H4 (cell line): ENCODE measurements around the gene LSAMP. TPM values are rescaled to one million over a fixed set of nuclear protein-coding genes. Genes with fewer than 3 reads are reported as not detected.
A peak's percentile ranks its signal among the peaks of the same experiment; 100 is the strongest.

ENCODE experiments used
- DNase-seq: peaks from one replicate; pipeline ENCODE4 v3.0.0-alpha.2; 2015; ENCODE audit warnings: low spot score
- total RNA-seq: library from RNA; depleted of rRNA; stranded (reverse); fragments of >200 nt; shearing (Covaris generic); gene quantifications from 2 replicates; pipeline ENCODE4 v1.2.3, GENCODE V29; 2014; rRNA removed

The LSAMP gene
- total RNA-seq = 4.7 and 5.9 TPM in 2 replicates

GRCh38 chr3:116445311-116445841 lies at the start of gene LSAMP:
Gene LSAMP (minus strand): TSS chr3:116445487.
- no peak for DNase-seq

- DNase-seq = no peak
Measured at GRCh38 chr3:116492379-116492778, 47.1 kb upstream of the LSAMP start.

GRCh38 chr3:116483135-116483534 lies 37.8 kb upstream of the LSAMP start:
- no peak for DNase-seq

- DNase-seq = no peak
Measured at GRCh38 chr3:116476691-116477090, 31.4 kb upstream of the LSAMP start.

GRCh38 chr3:116474801-116475200 lies 29.5 kb upstream of the LSAMP start:
- DNase-seq = no peak

- no peak for DNase-seq
Measured at GRCh38 chr3:116474032-116474780, 28.9 kb upstream of the LSAMP start.

GRCh38 chr3:116473602-116474001 lies 28.3 kb upstream of the LSAMP start:
- DNase-seq = no peak

- DNase-seq = no peak
Measured at GRCh38 chr3:116470605-116471197, 25.4 kb upstream of the LSAMP start.

GRCh38 chr3:116469546-116469945 lies 24.3 kb upstream of the LSAMP start:
- DNase-seq = no peak

- DNase-seq = no peak
Measured at GRCh38 chr3:116464276-116464798, 19.1 kb upstream of the LSAMP start.

- DNase-seq = no peak
Measured at GRCh38 chr3:116453666-116454346, 8.5 kb upstream of the LSAMP start.

- no peak for DNase-seq
Measured at GRCh38 chr3:116449546-116450350, 4.5 kb upstream of the LSAMP start.

- no peak for DNase-seq
Measured at GRCh38 chr3:116445990-116446389, 703 bp upstream of the LSAMP start.

- DNase-seq = no peak
Measured at GRCh38 chr3:116444819-116445310, 422 bp downstream of the LSAMP start.

- DNase-seq = no peak
Measured at GRCh38 chr3:116444115-116444747, 1.1 kb downstream of the LSAMP start.

GRCh38 chr3:116443191-116443661 lies 2.1 kb downstream of the LSAMP start:
- DNase-seq = no peak

GRCh38 chr3:116442331-116443021 lies 2.8 kb downstream of the LSAMP start:
- DNase-seq = no peak

GRCh38 chr3:116441652-116442051 lies 3.6 kb downstream of the LSAMP start:
- no peak for DNase-seq

- peak; percentile 67 for DNase-seq
Measured at GRCh38 chr3:116440196-116440595, 5.1 kb downstream of the LSAMP start.

- no peak for DNase-seq
Measured at GRCh38 chr3:116433552-116433951, 11.7 kb downstream of the LSAMP start.
